Activated CD8-positive, alpha-beta memory T cell treated with anti-CD3 and anti-CD28 coated beads for 24 hours (primary cell): ENCODE measurements around the gene PDE6B.
A peak's percentile ranks its signal among the peaks of the same experiment; 100 is the strongest.
"Not testable (repeated sequence)": the region's sequence is repeated elsewhere in the genome, so short reads cannot be mapped to it uniquely, and the experiment has no call there.

ENCODE experiments used
- DNase-seq: peaks from one replicate; pipeline ENCODE4 v3.0.0-alpha.2; 2020

PDE6B gene

GRCh38 chr4:624705-625590, at the start of gene PDE6B:
PDE6B (plus strand) TSS chr4:625573; CDS start chr4:625627, 54 bp downstream.
- no peak for DNase-seq

- DNase-seq, result peak; percentile 51
Observed at GRCh38 chr4:576245-576821, 49.0 kb upstream of the PDE6B start, which contains the start of gene TMEM271. TMEM271 (minus strand) TSS chr4:576295; CDS start chr4:576062, 233 bp downstream.

GRCh38 chr4:576991-577498, 48.3 kb upstream of the PDE6B start:
- no peak for DNase-seq

GRCh38 chr4:577499-578450, 47.6 kb upstream of the PDE6B start:
- peak; percentile 63 for DNase-seq

- DNase-seq, result peak; percentile 54
Observed at GRCh38 chr4:578451-579443, 46.6 kb upstream of the PDE6B start.

GRCh38 chr4:579543-580175, 45.7 kb upstream of the PDE6B start:
- DNase-seq, result peak; percentile 51

GRCh38 chr4:581181-581580, 44.2 kb upstream of the PDE6B start:
- DNase-seq, result no peak

- DNase-seq, result peak; percentile 11
Observed at GRCh38 chr4:581753-582361, 43.5 kb upstream of the PDE6B start.

GRCh38 chr4:583820-584219, 41.6 kb upstream of the PDE6B start:
- no peak for DNase-seq

GRCh38 chr4:587671-588350, 37.6 kb upstream of the PDE6B start:
- DNase-seq, result peak; percentile 24

GRCh38 chr4:588351-588849, 37.0 kb upstream of the PDE6B start:
- peak; percentile 21 for DNase-seq

GRCh38 chr4:589219-589963, 36.0 kb upstream of the PDE6B start:
- DNase-seq, result peak; percentile 13

GRCh38 chr4:590313-590841, 35.0 kb upstream of the PDE6B start:
- peak; percentile 24 for DNase-seq

- DNase-seq, result not testable (repeated sequence)
Observed at GRCh38 chr4:592178-592577, 33.2 kb upstream of the PDE6B start.

- DNase-seq, result no peak
Observed at GRCh38 chr4:592825-593520, 32.4 kb upstream of the PDE6B start.

- DNase-seq, result no peak
Observed at GRCh38 chr4:598925-599324, 26.4 kb upstream of the PDE6B start.

- no peak for DNase-seq
Observed at GRCh38 chr4:600166-600565, 25.2 kb upstream of the PDE6B start.
